ENCODE measurements around the gene SELPLG. TPM values are rescaled to one million over a fixed set of nuclear protein-coding genes. Genes with fewer than 3 reads are reported as not detected.

The SELPLG gene
- total and polyA plus RNA-seq, 11 donors = 1.0 to 26.7 (median 4.0) TPM

GRCh38 chr12:108615918-108616317 lies 17.8 kb downstream of the SELPLG start:
- intact Hi-C loops (cut with DNase I) = loop anchor here in 6 of 10 donors (2.0 to 5.0 kb wide), 6 partner anchors 49 to 699 kb away; partner anchors contain the start of genes ALKBH2 (in 1 of the 6), ISCU (in 1 of the 6) and SART3 (in 1 of the 6)
- Histone ChIP-seq H3K4me3 (no peak overlapping the region), H3K4me1 (peaks cover 0 to 50% (median 4%) of the 10 kb centered on the region in 12 donors), H3K27ac (peak overlapping the region in 1 of 12 donors; percentile 53), H3K36me3 (no peaks in the 10 kb centered on the region), H3K9me3 (peaks cover 0 to 10% (median 0%) of the 10 kb centered on the region in 12 donors), H3K27me3 (no peaks in the 10 kb centered on the region)
- DNase-seq = no peak
- TF ChIP-seq CTCF (IDR thresholded peaks at IDR 0.05) (no peak), POLR2A (IDR thresholded peaks at IDR 0.05) (no peak)
- 76 to 100% (median 89%) methylated on average over 1 of the region's 1 CpG for WGBS, 4 donors
- no peak for ATAC-seq

- TF ChIP-seq CTCF (IDR thresholded peaks at IDR 0.05) = no peak
- TF ChIP-seq POLR2A (IDR thresholded peaks at IDR 0.05) = no peak
- intact Hi-C loops (cut with DNase I) = loop anchor here in 5 of 10 donors (5.0 kb wide), 6 partner anchors 42 to 697 kb away; partner anchors contain the start of genes ALKBH2 (in 1 of the 5), ISCU (in 1 of the 5) and SART3 (in 1 of the 5)
- Histone ChIP-seq H3K9me3 (peaks cover 0 to 10% (median 0%) of the 10 kb centered on the region in 12 donors), H3K36me3 (no peaks in the 10 kb centered on the region), H3K4me3 (no peak overlapping the region), H3K27ac (no peak overlapping the region), H3K4me1 (peaks cover 0 to 40% (median 9%) of the 10 kb centered on the region in 12 donors), H3K27me3 (no peaks in the 10 kb centered on the region)
- DNase-seq (no peak), ATAC-seq (no peak)
- WGBS, 4 donors = 90 to 94% (median 94%) methylated on average over 6 of the region's 6 CpGs
Measured at GRCh38 chr12:108614639-108615038, 19.1 kb downstream of the SELPLG start.

GRCh38 chr12:108614041-108614440 lies 19.7 kb downstream of the SELPLG start:
- no peak for DNase-seq
- Histone ChIP-seq H3K27me3 (no peaks in the 10 kb centered on the region), H3K4me3 (no peak overlapping the region), H3K36me3 (no peaks in the 10 kb centered on the region), H3K4me1 (peaks cover 0 to 46% (median 14%) of the 10 kb centered on the region in 12 donors), H3K9me3 (peaks cover 0 to 10% (median 0%) of the 10 kb centered on the region in 12 donors), H3K27ac (no peak overlapping the region)
- intact Hi-C loops (cut with DNase I) = loop anchor here in 1 of 10 donors (5.0 kb wide), 1 partner anchor 42 kb away; no protein-coding TSS in a partner anchor
- no peak for ATAC-seq
- WGBS, 4 donors = 83 to 92% (median 84%) methylated on average over 3 to 4 of the region's 4 CpGs
- TF ChIP-seq POLR2A (IDR thresholded peaks at IDR 0.05) (no peak), CTCF (IDR thresholded peaks at IDR 0.05) (no peak)

- no peak overlapping the region for H3K27ac ChIP-seq
- TF ChIP-seq CTCF (IDR thresholded peaks at IDR 0.05) (no peak), POLR2A (IDR thresholded peaks at IDR 0.05) (no peak)
- H3K36me3 ChIP-seq = no peaks in the 10 kb centered on the region
- H3K27me3 ChIP-seq = no peaks in the 10 kb centered on the region
- no peak for ATAC-seq
- peaks cover 0 to 10% (median 0%) of the 10 kb centered on the region in 12 donors for H3K9me3 ChIP-seq
- no peak overlapping the region for H3K4me3 ChIP-seq
- intact Hi-C loops (cut with DNase I) = loop anchor here in 1 of 10 donors (5.0 kb wide), 1 partner anchor 41 kb away; no protein-coding TSS in a partner anchor
- 54 to 69% (median 66%) methylated on average over 8 to 9 of the region's 9 CpGs for WGBS, 4 donors
- DNase-seq = no peak
- peaks cover 0 to 45% (median 14%) of the 10 kb centered on the region in 12 donors for H3K4me1 ChIP-seq
Measured at GRCh38 chr12:108613548-108613947, 20.1 kb downstream of the SELPLG start.
